Fibroblast of mammary gland (primary cell): ENCODE results near the gene TPO.

Experiments
- DNase-seq: peaks from one replicate; pipeline ENCODE4 v3.0.0-alpha.2; 2010; ENCODE audit warnings: low read depth
- H3K4me3 ChIP-seq: 2 replicates; pipeline ENCODE4 v1.5.1; 2011; ENCODE audit warnings: low read depth, mild to moderate bottlenecking, low read length, moderate library complexity; ENCODE audit not compliant: control insufficient read depth
- TF ChIP-seq, protein P1 (sequence below): conservative IDR thresholded peaks from 2 replicates; pipeline ENCODE4 v1.5.1; 2011; ENCODE audit warnings: low read depth, low read length, inconsistent platforms; ENCODE audit not compliant: control insufficient read depth, insufficient read depth

Gene TPO

DNA sequence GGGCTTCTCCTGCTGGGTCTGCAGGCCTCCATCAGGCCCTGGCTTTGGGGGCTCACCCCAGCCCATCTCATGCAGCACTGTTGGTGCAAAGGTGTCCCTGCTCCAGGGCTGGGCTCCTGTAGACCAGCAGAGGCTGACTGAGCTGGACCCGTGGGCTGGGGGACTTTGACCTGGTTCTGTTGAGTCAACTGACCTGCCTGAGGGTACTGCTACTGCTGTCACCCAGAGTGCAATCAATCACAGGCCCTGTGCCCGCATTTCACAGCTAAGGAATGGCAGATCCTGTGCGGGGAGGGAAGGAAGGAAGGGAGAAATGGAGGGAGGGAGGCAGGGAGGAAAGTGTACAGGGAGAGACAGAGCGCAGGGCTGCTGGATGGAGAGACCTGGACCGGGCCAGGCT lies 136.8 kb downstream of the TPO start:
- H3K4me3 ChIP-seq = no peak overlapping the region
- TF ChIP-seq, protein P1, sequence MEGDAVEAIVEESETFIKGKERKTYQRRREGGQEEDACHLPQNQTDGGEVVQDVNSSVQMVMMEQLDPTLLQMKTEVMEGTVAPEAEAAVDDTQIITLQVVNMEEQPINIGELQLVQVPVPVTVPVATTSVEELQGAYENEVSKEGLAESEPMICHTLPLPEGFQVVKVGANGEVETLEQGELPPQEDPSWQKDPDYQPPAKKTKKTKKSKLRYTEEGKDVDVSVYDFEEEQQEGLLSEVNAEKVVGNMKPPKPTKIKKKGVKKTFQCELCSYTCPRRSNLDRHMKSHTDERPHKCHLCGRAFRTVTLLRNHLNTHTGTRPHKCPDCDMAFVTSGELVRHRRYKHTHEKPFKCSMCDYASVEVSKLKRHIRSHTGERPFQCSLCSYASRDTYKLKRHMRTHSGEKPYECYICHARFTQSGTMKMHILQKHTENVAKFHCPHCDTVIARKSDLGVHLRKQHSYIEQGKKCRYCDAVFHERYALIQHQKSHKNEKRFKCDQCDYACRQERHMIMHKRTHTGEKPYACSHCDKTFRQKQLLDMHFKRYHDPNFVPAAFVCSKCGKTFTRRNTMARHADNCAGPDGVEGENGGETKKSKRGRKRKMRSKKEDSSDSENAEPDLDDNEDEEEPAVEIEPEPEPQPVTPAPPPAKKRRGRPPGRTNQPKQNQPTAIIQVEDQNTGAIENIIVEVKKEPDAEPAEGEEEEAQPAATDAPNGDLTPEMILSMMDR = no peak
- no peak for DNase-seq

DNA sequence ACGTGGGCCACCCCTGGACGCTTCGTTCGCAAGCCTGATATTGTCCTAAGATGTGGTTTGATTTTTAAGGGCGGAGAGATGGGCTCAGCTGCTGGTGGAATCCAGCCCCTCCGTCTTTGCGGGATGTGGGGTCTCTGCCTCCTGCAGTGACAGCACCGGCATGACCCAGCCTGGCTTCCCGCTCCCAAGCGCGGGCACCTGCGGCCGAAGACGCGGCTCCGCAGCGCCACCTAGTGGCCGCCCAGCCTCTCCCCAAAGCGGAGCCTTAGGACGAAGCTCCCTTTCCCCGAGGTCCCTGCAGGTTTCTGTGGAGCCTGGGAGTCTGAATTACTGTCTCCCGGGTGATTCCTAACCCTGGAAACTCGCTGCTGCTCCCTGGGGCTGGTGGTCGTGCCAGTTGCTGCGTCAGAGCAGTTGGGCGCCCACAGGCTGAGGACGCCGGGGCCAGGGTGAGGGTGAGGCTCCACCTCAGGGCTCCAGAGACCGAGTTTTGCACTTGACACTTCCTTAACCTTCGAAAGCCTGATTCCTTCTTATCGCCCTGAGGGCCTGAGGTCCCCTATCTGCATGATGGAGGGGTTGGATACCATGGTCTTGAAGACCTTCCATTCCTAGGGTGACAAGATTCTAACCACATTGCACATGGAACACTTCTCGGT lies 137.5 kb downstream of the TPO start:
- no peak overlapping the region for H3K4me3 ChIP-seq
- TF ChIP-seq, protein P1 = peak; percentile 79
- peak; percentile 26 for DNase-seq

DNA sequence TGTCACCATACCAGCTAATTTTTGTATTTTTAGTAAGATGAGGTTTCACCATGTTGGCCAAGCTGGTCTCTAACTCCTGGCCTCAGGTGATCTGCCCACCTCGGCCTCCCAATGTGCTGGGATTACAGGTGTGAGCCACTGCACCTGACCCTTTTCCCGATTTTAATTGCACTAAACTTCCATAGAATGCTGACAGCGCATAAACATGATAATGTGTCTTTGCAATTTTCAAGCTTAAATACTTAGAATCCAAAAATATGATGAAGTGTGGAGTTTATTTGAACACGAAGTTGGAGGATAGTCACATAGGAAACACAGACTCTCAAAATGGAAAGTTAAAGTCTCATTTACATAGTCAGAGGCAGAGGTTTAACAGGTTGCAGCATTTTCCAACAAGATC lies 138.6 kb downstream of the TPO start:
- TF ChIP-seq, protein P1 = no peak
- no peak for DNase-seq
- no peak overlapping the region for H3K4me3 ChIP-seq

DNA sequence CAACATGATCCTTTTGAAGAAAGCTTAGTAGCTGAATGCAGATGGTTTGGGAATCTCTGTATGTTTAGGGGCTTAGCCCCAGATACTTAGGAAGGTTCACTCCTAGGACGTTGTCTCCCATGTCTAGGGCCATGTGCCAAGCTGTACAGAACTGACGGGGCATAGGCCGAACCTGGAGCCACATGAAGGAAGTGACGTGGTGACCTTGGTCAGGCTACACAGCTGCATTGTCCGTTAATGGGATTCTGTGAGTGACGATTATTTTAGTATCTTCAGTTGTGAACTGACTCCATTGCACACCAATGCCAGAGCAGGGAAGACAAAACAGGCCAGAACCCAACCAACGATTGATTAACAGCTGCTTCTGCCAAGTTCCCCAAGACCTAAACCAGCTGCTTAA lies 139.3 kb downstream of the TPO start:
- no peak overlapping the region for H3K4me3 ChIP-seq
- no peak for DNase-seq
- TF ChIP-seq, protein P1 = no peak

DNA sequence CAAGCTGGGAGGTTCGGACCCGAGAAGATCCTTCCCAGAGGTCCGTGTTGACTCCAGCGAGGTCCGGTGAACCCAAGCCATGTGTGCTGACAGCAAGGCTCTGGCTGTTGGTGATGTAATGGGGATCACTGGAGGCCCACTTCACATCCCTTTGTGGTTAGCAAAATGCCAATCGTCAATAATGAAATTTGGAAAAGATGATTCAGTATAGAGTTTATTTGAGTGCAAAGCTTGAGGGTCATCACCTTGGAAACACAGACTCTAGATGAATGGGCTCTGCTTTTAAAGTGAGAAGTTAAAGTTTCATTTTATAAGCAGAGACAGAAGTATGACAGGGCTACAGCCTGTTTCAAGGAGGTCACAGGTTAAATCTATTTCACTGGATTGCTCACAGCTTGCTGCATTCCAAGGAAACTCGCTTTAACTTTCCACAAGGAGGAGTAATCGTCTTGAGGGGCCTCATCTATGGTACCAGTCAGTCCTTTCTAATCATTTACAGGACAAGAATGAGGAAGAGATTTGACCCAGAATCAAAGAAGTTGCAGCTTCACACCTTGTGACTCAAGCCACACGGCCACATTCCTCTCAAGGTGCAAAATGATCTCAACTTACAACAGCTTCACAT lies 140.5 kb downstream of the TPO start:
- TF ChIP-seq, protein P1 = peak; percentile 52
- peak; percentile 87 for DNase-seq
- H3K4me3 ChIP-seq = no peak overlapping the region

DNA sequence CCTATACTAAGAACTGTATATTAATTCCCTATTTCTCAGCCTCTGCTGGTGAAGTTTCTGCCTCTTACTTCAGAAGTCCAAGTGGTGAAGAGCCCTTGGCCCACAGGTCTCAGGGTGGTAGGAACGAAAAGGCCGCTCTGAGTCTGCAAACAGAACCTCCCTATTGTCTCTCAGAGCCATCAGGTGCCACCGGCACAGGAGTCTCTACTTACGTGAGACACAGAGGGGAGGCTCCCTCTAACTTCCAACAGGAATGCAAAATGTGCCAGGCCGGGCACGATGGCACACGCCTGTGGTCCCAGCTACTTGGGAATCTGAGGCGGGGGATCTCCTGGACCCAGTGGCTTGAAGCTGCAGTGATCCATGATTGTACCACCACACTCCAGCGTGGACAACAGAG lies 143.0 kb downstream of the TPO start:
- no peak overlapping the region for H3K4me3 ChIP-seq
- TF ChIP-seq, protein P1 = no peak
- no peak for DNase-seq
